GM06990 (cell line): ENCODE data around the gene SP140L.
"Not testable (repeated sequence)": the region's sequence is repeated elsewhere in the genome, so short reads cannot be mapped to it uniquely, and the experiment has no call there.

ENCODE experiments used
- DNase-seq: peaks from one replicate; pipeline ENCODE4 v3.0.0-alpha.2; 2011; ENCODE audit not compliant: insufficient read length; ENCODE audit errors: extremely low read depth
- H3K27me3 ChIP-seq: replicated peaks from 2 replicates; pipeline ENCODE4 v1.6.0; 2011; ENCODE audit warnings: low read length; ENCODE audit not compliant: control insufficient read depth, insufficient read depth
- H3K36me3 ChIP-seq: 2 replicates; pipeline ENCODE4 v1.5.1; 2011; ENCODE audit warnings: low read length; ENCODE audit not compliant: control insufficient read depth, insufficient read depth
- H3K4me3 ChIP-seq: replicated peaks from 2 replicates; pipeline ENCODE4 v1.5.1; 2011; ENCODE audit warnings: low read depth, mild to moderate bottlenecking, control low read depth, low read length
- TF ChIP-seq, protein P1 (sequence below): IDR thresholded peaks from 2 replicates; pipeline ENCODE4 v1.5.1; 2011; ENCODE audit warnings: low read length, control low read depth, mild to moderate bottlenecking, inconsistent platforms; ENCODE audit not compliant: insufficient read depth, poor library complexity, severe bottlenecking

Gene SP140L

GRCh38 chr2:230408244-230408842 lies 81.3 kb downstream of the SP140L start:
- no peak for DNase-seq
- no peaks in the 10 kb centered on the region for H3K27me3 ChIP-seq
- peaks cover 2% of the 10 kb centered on the region for H3K36me3 ChIP-seq
- no peak overlapping the region for H3K4me3 ChIP-seq
- TF ChIP-seq, protein P1, sequence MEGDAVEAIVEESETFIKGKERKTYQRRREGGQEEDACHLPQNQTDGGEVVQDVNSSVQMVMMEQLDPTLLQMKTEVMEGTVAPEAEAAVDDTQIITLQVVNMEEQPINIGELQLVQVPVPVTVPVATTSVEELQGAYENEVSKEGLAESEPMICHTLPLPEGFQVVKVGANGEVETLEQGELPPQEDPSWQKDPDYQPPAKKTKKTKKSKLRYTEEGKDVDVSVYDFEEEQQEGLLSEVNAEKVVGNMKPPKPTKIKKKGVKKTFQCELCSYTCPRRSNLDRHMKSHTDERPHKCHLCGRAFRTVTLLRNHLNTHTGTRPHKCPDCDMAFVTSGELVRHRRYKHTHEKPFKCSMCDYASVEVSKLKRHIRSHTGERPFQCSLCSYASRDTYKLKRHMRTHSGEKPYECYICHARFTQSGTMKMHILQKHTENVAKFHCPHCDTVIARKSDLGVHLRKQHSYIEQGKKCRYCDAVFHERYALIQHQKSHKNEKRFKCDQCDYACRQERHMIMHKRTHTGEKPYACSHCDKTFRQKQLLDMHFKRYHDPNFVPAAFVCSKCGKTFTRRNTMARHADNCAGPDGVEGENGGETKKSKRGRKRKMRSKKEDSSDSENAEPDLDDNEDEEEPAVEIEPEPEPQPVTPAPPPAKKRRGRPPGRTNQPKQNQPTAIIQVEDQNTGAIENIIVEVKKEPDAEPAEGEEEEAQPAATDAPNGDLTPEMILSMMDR = no peak

DNA sequence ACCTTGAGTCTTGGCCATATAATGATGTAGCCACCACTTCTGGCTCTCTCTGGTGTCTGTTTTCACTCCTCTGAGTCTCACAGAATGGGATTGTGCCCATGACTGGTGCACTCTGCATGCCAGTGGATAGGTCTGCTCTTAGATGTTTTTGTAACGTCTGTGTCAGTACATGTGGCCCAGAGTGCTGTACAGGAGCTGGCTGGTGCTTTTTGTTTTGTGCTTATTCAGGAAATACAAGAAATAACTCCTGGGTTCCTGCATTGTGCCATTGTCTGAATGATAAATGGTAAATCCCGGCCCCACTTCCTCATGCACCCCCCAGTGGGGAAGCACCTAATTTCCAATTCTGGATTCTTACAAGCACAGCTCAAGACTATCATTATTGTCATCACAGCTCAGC lies 82.3 kb downstream of the SP140L start:
- not testable (repeated sequence) for DNase-seq, H3K4me3 ChIP-seq, H3K27me3 ChIP-seq, H3K36me3 ChIP-seq

GRCh38 chr2:230410263-230410662 lies 83.3 kb downstream of the SP140L start:
- no peak for DNase-seq
- no peaks in the 10 kb centered on the region for H3K27me3 ChIP-seq
- no peak overlapping the region for H3K4me3 ChIP-seq
- TF ChIP-seq, protein P1 = no peak
- no peaks in the 10 kb centered on the region for H3K36me3 ChIP-seq

DNA sequence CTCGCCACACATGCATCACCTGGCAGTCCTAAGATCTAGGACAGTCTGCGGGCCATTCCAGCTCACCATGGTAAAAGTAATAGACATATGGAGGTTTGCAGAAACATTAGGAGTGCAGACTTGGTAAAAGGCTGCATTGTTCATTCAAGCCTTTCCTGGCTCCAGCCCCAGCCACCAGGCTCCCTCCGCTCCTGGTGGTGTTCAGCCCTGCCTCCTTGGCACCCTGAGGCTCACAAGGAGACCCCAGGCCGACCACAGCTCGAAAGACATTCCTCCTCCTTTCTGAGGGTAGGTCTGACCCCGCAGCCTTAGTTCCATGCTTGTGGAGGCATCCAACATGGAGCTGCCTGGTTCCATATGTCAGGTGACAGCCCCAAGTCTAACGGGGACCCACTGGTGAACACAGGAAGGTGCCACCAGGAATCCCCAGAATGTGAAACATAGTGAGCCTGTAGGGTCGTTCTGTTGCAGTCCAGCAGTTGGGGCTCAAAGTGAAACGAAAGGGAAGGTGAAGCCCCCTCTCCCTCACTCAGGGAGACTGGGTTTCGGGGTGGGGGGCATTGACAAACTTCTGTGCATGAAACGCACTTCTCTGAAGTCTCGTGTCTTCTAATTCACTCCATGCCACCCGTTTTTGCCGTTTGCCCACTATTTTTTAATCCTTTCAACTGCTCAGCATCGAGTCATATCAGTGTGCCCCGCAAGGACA lies 84.0 kb downstream of the SP140L start:
- Histone ChIP-seq H3K4me3 (peak overlapping the region; percentile 87), H3K36me3 (no peaks in the 10 kb centered on the region), H3K27me3 (no peaks in the 10 kb centered on the region)
- TF ChIP-seq, protein P1 = no peak
- no peak for DNase-seq

GRCh38 chr2:230411570-230412370 lies 84.8 kb downstream of the SP140L start:
- Histone ChIP-seq H3K4me3 (peak overlapping the region; percentile 87), H3K36me3 (no peaks in the 10 kb centered on the region), H3K27me3 (no peaks in the 10 kb centered on the region)
- peak; percentile 82 for DNase-seq
- TF ChIP-seq, protein P1 = no peak

DNA sequence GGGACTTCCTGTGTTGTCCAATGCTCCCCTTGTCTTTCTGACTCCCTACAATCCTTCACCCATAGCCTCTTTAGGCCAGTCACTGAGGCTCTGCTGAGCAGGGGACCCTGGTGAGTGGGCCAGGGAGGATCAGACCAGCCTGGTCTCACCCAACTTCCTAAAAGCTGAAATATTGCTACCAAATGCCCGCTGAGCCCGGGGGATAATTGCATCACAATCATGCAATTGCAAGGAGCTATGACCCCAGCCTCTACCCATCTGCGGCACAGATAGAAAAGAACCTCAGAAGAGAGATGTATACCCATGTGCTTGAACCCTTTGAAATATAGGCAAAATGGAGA lies 85.3 kb downstream of the SP140L start:
- Histone ChIP-seq H3K36me3 (no peaks in the 10 kb centered on the region), H3K27me3 (no peaks in the 10 kb centered on the region), H3K4me3 (peak overlapping the region; percentile 87)
- DNase-seq = no peak
- TF ChIP-seq, protein P1 = no peak
